ENCODE measurements around the gene CHRND.

DNA sequence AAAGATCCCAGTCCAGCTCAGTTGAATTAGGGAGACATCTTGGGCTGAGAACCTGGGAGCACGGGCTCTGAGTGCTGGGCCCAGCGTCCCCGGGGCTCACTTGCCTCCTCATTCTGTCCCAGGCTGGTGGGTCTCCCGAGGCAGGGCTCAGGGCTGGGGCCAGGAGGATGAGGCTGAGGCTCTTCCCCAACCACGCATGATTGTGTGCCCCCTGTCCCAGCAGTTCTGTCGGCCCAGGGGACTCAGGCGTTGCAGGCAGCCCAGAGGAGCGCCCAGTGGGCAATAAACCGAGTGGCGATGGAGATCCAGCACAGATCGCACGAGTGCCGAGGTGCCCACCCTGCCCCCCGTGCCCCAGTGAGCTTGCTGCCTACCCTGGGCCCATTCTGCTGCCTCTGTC is 4.9 kb upstream of the CHRND start:
- TF ChIP-seq ZNF121 (CRISPR knock-in tag; IDR thresholded peaks at IDR 0.05) (no peak), GABPB1 (CRISPR knock-in tag; IDR thresholded peaks at IDR 0.05) (no peak), ESRRA (CRISPR knock-in tag; IDR thresholded peaks at IDR 0.05; ENCODE audit: borderline replicate concordance) (no peak), ZNF232 (CRISPR knock-in tag; IDR thresholded peaks at IDR 0.05) (no peak), JUN (CRISPR knock-in tag; IDR thresholded peaks at IDR 0.05) (no peak), FOXP1 (CRISPR knock-in tag; IDR thresholded peaks at IDR 0.05; ENCODE audit: borderline replicate concordance) (no peak), ETV6 (CRISPR knock-in tag; IDR thresholded peaks at IDR 0.05) (no peak), CREB1 (CRISPR knock-in tag; IDR thresholded peaks at IDR 0.05) (no peak), SP1 (CRISPR knock-in tag; conservative IDR thresholded peaks at IDR 0.05) (no peak)
- TF ChIP-seq, protein P1, sequence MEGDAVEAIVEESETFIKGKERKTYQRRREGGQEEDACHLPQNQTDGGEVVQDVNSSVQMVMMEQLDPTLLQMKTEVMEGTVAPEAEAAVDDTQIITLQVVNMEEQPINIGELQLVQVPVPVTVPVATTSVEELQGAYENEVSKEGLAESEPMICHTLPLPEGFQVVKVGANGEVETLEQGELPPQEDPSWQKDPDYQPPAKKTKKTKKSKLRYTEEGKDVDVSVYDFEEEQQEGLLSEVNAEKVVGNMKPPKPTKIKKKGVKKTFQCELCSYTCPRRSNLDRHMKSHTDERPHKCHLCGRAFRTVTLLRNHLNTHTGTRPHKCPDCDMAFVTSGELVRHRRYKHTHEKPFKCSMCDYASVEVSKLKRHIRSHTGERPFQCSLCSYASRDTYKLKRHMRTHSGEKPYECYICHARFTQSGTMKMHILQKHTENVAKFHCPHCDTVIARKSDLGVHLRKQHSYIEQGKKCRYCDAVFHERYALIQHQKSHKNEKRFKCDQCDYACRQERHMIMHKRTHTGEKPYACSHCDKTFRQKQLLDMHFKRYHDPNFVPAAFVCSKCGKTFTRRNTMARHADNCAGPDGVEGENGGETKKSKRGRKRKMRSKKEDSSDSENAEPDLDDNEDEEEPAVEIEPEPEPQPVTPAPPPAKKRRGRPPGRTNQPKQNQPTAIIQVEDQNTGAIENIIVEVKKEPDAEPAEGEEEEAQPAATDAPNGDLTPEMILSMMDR (IDR thresholded peaks at IDR 0.05) = no peak
- TF ChIP-seq, protein P2, sequence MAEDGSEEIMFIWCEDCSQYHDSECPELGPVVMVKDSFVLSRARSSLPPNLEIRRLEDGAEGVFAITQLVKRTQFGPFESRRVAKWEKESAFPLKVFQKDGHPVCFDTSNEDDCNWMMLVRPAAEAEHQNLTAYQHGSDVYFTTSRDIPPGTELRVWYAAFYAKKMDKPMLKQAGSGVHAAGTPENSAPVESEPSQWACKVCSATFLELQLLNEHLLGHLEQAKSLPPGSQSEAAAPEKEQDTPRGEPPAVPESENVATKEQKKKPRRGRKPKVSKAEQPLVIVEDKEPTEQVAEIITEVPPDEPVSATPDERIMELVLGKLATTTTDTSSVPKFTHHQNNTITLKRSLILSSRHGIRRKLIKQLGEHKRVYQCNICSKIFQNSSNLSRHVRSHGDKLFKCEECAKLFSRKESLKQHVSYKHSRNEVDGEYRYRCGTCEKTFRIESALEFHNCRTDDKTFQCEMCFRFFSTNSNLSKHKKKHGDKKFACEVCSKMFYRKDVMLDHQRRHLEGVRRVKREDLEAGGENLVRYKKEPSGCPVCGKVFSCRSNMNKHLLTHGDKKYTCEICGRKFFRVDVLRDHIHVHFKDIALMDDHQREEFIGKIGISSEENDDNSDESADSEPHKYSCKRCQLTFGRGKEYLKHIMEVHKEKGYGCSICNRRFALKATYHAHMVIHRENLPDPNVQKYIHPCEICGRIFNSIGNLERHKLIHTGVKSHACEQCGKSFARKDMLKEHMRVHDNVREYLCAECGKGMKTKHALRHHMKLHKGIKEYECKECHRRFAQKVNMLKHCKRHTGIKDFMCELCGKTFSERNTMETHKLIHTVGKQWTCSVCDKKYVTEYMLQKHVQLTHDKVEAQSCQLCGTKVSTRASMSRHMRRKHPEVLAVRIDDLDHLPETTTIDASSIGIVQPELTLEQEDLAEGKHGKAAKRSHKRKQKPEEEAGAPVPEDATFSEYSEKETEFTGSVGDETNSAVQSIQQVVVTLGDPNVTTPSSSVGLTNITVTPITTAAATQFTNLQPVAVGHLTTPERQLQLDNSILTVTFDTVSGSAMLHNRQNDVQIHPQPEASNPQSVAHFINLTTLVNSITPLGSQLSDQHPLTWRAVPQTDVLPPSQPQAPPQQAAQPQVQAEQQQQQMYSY (CRISPR knock-in tag; IDR thresholded peaks at IDR 0.05) = no peak
- TF ChIP-seq, protein P3, sequence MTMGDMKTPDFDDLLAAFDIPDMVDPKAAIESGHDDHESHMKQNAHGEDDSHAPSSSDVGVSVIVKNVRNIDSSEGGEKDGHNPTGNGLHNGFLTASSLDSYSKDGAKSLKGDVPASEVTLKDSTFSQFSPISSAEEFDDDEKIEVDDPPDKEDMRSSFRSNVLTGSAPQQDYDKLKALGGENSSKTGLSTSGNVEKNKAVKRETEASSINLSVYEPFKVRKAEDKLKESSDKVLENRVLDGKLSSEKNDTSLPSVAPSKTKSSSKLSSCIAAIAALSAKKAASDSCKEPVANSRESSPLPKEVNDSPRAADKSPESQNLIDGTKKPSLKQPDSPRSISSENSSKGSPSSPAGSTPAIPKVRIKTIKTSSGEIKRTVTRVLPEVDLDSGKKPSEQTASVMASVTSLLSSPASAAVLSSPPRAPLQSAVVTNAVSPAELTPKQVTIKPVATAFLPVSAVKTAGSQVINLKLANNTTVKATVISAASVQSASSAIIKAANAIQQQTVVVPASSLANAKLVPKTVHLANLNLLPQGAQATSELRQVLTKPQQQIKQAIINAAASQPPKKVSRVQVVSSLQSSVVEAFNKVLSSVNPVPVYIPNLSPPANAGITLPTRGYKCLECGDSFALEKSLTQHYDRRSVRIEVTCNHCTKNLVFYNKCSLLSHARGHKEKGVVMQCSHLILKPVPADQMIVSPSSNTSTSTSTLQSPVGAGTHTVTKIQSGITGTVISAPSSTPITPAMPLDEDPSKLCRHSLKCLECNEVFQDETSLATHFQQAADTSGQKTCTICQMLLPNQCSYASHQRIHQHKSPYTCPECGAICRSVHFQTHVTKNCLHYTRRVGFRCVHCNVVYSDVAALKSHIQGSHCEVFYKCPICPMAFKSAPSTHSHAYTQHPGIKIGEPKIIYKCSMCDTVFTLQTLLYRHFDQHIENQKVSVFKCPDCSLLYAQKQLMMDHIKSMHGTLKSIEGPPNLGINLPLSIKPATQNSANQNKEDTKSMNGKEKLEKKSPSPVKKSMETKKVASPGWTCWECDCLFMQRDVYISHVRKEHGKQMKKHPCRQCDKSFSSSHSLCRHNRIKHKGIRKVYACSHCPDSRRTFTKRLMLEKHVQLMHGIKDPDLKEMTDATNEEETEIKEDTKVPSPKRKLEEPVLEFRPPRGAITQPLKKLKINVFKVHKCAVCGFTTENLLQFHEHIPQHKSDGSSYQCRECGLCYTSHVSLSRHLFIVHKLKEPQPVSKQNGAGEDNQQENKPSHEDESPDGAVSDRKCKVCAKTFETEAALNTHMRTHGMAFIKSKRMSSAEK (CRISPR knock-in tag; IDR thresholded peaks at IDR 0.05; ENCODE audit: borderline replicate concordance) = no peak
- TF ChIP-seq, protein P4, sequence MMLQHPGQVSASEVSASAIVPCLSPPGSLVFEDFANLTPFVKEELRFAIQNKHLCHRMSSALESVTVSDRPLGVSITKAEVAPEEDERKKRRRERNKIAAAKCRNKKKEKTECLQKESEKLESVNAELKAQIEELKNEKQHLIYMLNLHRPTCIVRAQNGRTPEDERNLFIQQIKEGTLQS (CRISPR knock-in tag; conservative IDR thresholded peaks at IDR 0.05) = no peak
